CD4-positive, alpha-beta T cell (primary cell): ENCODE data around the gene PAWR. TPM values are rescaled to one million over a fixed set of nuclear protein-coding genes. Genes with fewer than 3 reads are reported as not detected.

Source experiments
- ATAC-seq: fragments of 200-7000 bp; cut with Tn5 transposase; one replicate; pipeline ENCODE4 v1.10.0; 2022; ENCODE audit warnings: mild to moderate bottlenecking; ENCODE audit not compliant: poor library complexity
- CTCF ChIA-PET: fragments of 350-600 bp; sonication (Branson Sonifier 250); formaldehyde crosslinking; loops from one replicate; lab custom pipeline; 2021; ENCODE audit warnings: antibody characterized with exemption, inconsistent platforms; lab: Charles Lee
- POLR2A ChIA-PET: fragments of 350-600 bp; sonication (Branson Sonifier 250); formaldehyde crosslinking; loops from one replicate; lab custom pipeline; 2021; ENCODE audit warnings: antibody characterized with exemption, inconsistent platforms; lab: Charles Lee
- DNase-seq, 14 experiments: peaks; one replicate each; pipeline ENCODE4 v3.0.0-alpha.2; 2013 to 2020; ENCODE audit warnings: mixed read lengths in 2 of 14
- H3K27ac ChIP-seq, 2 donors: one replicate each; pipeline versions ENCODE4 v1.5.1 to v1.7.0; 2013; ENCODE audit warnings: low read length in 2 of 2, low read depth in 1 of 2, mild to moderate bottlenecking in 1 of 2
- H3K27me3 ChIP-seq, 2 experiments: 1 replicate in 1 of 2; 2 replicates in 1 of 2; pipeline versions ENCODE4 v1.6.1 to v1.7.0; 2013; ENCODE audit warnings: low read length in 2 of 2, control low read depth in 1 of 2, mild to moderate bottlenecking in 1 of 2, moderate library complexity in 1 of 2; ENCODE audit not compliant: insufficient read depth in 2 of 2, control insufficient read depth in 1 of 2
- H3K36me3 ChIP-seq: one replicate; pipeline ENCODE4 v1.6.1; 2013; ENCODE audit warnings: low read length, control low read depth; ENCODE audit not compliant: insufficient read depth
- H3K4me1 ChIP-seq: one replicate; pipeline ENCODE4 v1.6.1; 2013; ENCODE audit warnings: low read length, control low read depth; ENCODE audit not compliant: insufficient read depth
- H3K4me3 ChIP-seq: one replicate; pipeline ENCODE4 v1.5.1; 2013; ENCODE audit warnings: mild to moderate bottlenecking, low read length, moderate library complexity
- H3K9me3 ChIP-seq, 2 experiments: 1 replicate in 1 of 2; 2 replicates in 1 of 2; pipeline versions ENCODE4 v1.6.1 to v1.7.0; 2013; ENCODE audit warnings: low read length in 2 of 2, mild to moderate bottlenecking in 2 of 2, control low read depth in 1 of 2, moderate library complexity in 1 of 2; ENCODE audit not compliant: control insufficient read depth in 1 of 2, insufficient read depth in 1 of 2
- H3K27ac Mint-ChIP-seq: one replicate; pipeline ENCODE4 v1.8.0; 2020; ENCODE audit warnings: mixed read lengths
- H3K27me3 Mint-ChIP-seq: one replicate; pipeline ENCODE4 v1.8.0; 2021; ENCODE audit warnings: mixed read lengths
- H3K36me3 Mint-ChIP-seq: one replicate; pipeline ENCODE4 v1.8.0; 2021; ENCODE audit warnings: low read depth, mixed read lengths
- H3K4me1 Mint-ChIP-seq: one replicate; pipeline ENCODE4 v1.8.0; 2021; ENCODE audit warnings: low read depth, mixed read lengths
- H3K4me3 Mint-ChIP-seq: one replicate; pipeline ENCODE4 v1.8.0; 2020; ENCODE audit warnings: mild to moderate bottlenecking, mixed read lengths
- H3K9me3 Mint-ChIP-seq: one replicate; pipeline ENCODE4 v1.8.0; 2020; ENCODE audit warnings: mixed read lengths
- intact Hi-C, 2 experiments: fragments of 100-400 bp; cut with DNase I in 1 of 2; cut with micrococcal nuclease in 1 of 2; formaldehyde crosslinking; loops; one replicate each; pipeline versions ENCODE4 v1.15.1 to v1.9.0; 2023 to 2025; cut with DNase I, micrococcal nuclease
- total RNA-seq, 174 experiments: library from RNA in 2 of 174; stranded (reverse) in 2 of 174; gene quantifications; one replicate each; pipeline ENCODE4 v1.2.3 and lab custom pipeline; 2021 to 2026
- TF ChIP-seq, protein P1 (sequence below): fragments of 200-600 bp; IDR thresholded peaks from one replicate; pipeline ENCODE4 v1.8.0; 2022; ENCODE audit warnings: antibody characterized with exemption, mild to moderate bottlenecking

Gene PAWR
- total RNA-seq, 2 experiments from 2014 or later: 1.6 to 3.2 TPM

DNA sequence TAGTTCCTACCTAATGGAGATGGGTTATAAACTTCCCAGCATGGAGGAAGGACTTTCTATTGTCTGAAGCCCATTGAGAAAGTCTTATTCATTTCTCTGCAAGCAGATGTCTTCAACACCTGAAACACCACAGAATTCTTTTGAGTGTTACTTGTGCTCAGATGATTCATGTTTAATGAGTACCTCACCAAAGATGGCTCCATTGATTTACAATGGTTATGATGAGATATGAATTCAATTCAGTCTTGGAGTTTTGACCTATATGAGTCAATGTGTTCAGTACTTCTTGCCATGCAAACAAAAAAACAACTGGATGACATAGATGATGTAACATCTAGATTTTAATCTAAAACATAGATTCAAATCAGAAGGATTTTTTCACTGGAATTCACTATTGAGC lies 15.4 kb upstream of the PAWR start:
- H3K4me1 Mint-ChIP-seq: no peaks in the 10 kb centered on the region
- POLR2A ChIA-PET: no interaction called here
- H3K4me3 Mint-ChIP-seq: no peak overlapping the region
- CTCF ChIA-PET: no interaction called here
- Histone ChIP-seq H3K36me3 (no peaks in the 10 kb centered on the region), H3K27me3 (no peaks in the 10 kb centered on the region), H3K4me3 (no peak overlapping the region), H3K9me3 (peaks cover 0 to 11% of the 10 kb centered on the region in 2 experiments), H3K27ac (no peak overlapping the region), H3K4me1 (no peaks in the 10 kb centered on the region)
- intact Hi-C loops: no loop called here
- peaks cover 30% of the 10 kb centered on the region for H3K27me3 Mint-ChIP-seq
- ATAC-seq: no peak
- no peaks in the 10 kb centered on the region for H3K36me3 Mint-ChIP-seq
- TF ChIP-seq, protein P1, sequence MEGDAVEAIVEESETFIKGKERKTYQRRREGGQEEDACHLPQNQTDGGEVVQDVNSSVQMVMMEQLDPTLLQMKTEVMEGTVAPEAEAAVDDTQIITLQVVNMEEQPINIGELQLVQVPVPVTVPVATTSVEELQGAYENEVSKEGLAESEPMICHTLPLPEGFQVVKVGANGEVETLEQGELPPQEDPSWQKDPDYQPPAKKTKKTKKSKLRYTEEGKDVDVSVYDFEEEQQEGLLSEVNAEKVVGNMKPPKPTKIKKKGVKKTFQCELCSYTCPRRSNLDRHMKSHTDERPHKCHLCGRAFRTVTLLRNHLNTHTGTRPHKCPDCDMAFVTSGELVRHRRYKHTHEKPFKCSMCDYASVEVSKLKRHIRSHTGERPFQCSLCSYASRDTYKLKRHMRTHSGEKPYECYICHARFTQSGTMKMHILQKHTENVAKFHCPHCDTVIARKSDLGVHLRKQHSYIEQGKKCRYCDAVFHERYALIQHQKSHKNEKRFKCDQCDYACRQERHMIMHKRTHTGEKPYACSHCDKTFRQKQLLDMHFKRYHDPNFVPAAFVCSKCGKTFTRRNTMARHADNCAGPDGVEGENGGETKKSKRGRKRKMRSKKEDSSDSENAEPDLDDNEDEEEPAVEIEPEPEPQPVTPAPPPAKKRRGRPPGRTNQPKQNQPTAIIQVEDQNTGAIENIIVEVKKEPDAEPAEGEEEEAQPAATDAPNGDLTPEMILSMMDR: no peak
- no peak overlapping the region for H3K27ac Mint-ChIP-seq
- DNase-seq: no peak
- no peaks in the 10 kb centered on the region for H3K9me3 Mint-ChIP-seq

- Mint-ChIP-seq H3K27ac (no peak overlapping the region), H3K27me3 (peaks cover 21% of the 10 kb centered on the region), H3K4me3 (no peak overlapping the region), H3K36me3 (no peaks in the 10 kb centered on the region), H3K4me1 (no peaks in the 10 kb centered on the region), H3K9me3 (no peaks in the 10 kb centered on the region)
- ChIA-PET CTCF (no interaction called here), POLR2A (no interaction called here)
- H3K4me1 ChIP-seq: no peaks in the 10 kb centered on the region
- no peaks in the 10 kb centered on the region for H3K27me3 ChIP-seq
- TF ChIP-seq, protein P1: no peak
- H3K4me3 ChIP-seq: no peak overlapping the region
- H3K36me3 ChIP-seq: no peaks in the 10 kb centered on the region
- DNase-seq (no peak), ATAC-seq (no peak)
- H3K27ac ChIP-seq: no peak overlapping the region
- H3K9me3 ChIP-seq: no peaks in the 10 kb centered on the region
- intact Hi-C loops: no loop called here
Observed at GRCh38 chr12:79698966-79699365, 8.2 kb upstream of the PAWR start.

DNA sequence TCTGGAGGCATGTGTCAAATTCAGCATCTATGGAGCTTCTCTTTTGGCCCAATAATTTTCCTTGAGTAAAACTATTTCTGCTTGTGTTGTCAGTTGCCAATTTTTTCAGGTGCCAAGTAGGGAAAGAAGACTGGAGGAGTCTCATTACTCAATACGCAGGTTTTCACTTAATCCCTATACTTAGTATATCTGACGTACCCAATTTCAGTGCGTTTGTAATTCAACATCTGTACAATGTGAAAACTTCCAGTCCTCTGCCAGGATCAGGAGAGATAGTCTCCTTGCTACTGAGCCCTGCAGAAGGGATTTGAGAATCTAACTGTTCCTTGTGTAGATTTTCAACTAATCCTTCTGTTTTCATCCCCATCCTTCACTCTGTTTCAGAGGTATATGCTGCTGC lies 5.7 kb upstream of the PAWR start:
- peaks cover 9% of the 10 kb centered on the region for H3K4me1 Mint-ChIP-seq
- no peaks in the 10 kb centered on the region for H3K9me3 ChIP-seq
- ChIA-PET CTCF (interaction anchor here (1.1 kb wide), 1 partner anchor 17 kb away, joined by 3 read pairs; no protein-coding TSS in a partner anchor), POLR2A (no interaction called here)
- H3K36me3 Mint-ChIP-seq: peaks cover 1% of the 10 kb centered on the region
- H3K27me3 ChIP-seq: peaks cover 13 to 22% of the 10 kb centered on the region in 2 experiments
- TF ChIP-seq, protein P1: no peak
- no peaks in the 10 kb centered on the region for H3K36me3 ChIP-seq
- intact Hi-C loops: no loop called here
- no peak overlapping the region for H3K4me3 ChIP-seq
- peaks cover under 1% of the 10 kb centered on the region for H3K4me1 ChIP-seq
- no peak for ATAC-seq
- H3K27ac Mint-ChIP-seq: no peak overlapping the region
- DNase-seq: no peak
- no peak overlapping the region for H3K4me3 Mint-ChIP-seq
- H3K27me3 Mint-ChIP-seq: peaks cover 45% of the 10 kb centered on the region
- H3K9me3 Mint-ChIP-seq: no peaks in the 10 kb centered on the region
- H3K27ac ChIP-seq: no peak overlapping the region
